CD4-positive, alpha-beta T cell treated with Interleukin-2 at 100 ng/mL for 4 hours (primary cell): ENCODE data around the gene MYO7B.
"Not testable (repeated sequence)": the region's sequence is repeated elsewhere in the genome, so short reads cannot be mapped to it uniquely, and the experiment has no call there.

Source experiments
- DNase-seq: peaks from one replicate; pipeline ENCODE4 v3.0.0-alpha.2; 2020; ENCODE audit warnings: low spot score

Gene MYO7B

GRCh38 chr2:127552846-127553245 lies 17.4 kb downstream of the MYO7B start:
- DNase-seq, result no peak

- no peak for DNase-seq
Measured at GRCh38 chr2:127558911-127559310, 23.4 kb downstream of the MYO7B start.

GRCh38 chr2:127559454-127559853 lies 24.0 kb downstream of the MYO7B start:
- no peak for DNase-seq

- DNase-seq, result no peak
Measured at GRCh38 chr2:127560201-127560930, 24.9 kb downstream of the MYO7B start.

GRCh38 chr2:127560931-127561280 lies 25.4 kb downstream of the MYO7B start:
- no peak for DNase-seq

- no peak for DNase-seq
Measured at GRCh38 chr2:127561371-127561770, 25.9 kb downstream of the MYO7B start.

GRCh38 chr2:127562936-127563335 lies 27.5 kb downstream of the MYO7B start:
- DNase-seq, result no peak

GRCh38 chr2:127563458-127564428 lies 28.3 kb downstream of the MYO7B start:
- DNase-seq, result no peak

GRCh38 chr2:127564429-127565260 lies 29.2 kb downstream of the MYO7B start:
- DNase-seq, result no peak

GRCh38 chr2:127565261-127566138 lies 30.0 kb downstream of the MYO7B start:
- DNase-seq, result no peak

GRCh38 chr2:127566139-127566417 lies 30.6 kb downstream of the MYO7B start:
- no peak for DNase-seq

GRCh38 chr2:127566576-127566975 lies 31.1 kb downstream of the MYO7B start:
- no peak for DNase-seq

- DNase-seq, result no peak
Measured at GRCh38 chr2:127567351-127567854, 31.9 kb downstream of the MYO7B start.

- no peak for DNase-seq
Measured at GRCh38 chr2:127568128-127568527, 32.6 kb downstream of the MYO7B start.

- DNase-seq, result no peak
Measured at GRCh38 chr2:127569666-127570065, 34.2 kb downstream of the MYO7B start.

- DNase-seq, result no peak
Measured at GRCh38 chr2:127570282-127571250, 35.1 kb downstream of the MYO7B start.

GRCh38 chr2:127572352-127572751 lies 36.9 kb downstream of the MYO7B start:
- not testable (repeated sequence) for DNase-seq

- DNase-seq, result no peak
Measured at GRCh38 chr2:127572841-127573240, 37.4 kb downstream of the MYO7B start.

- no peak for DNase-seq
Measured at GRCh38 chr2:127573298-127573697, 37.8 kb downstream of the MYO7B start.

- DNase-seq, result no peak
Measured at GRCh38 chr2:127573771-127574170, 38.3 kb downstream of the MYO7B start.
